AG04450 (cell line): ENCODE measurements around the gene UXT. TPM values are rescaled to one million over a fixed set of nuclear protein-coding genes. Genes with fewer than 3 reads are reported as not detected.

ENCODE experiments used
- CTCF ChIA-PET: fragments of 300-600, 350-600 bp; formaldehyde crosslinking; extraction: SDS; loops from one replicate; lab custom pipeline; 2022; ENCODE audit warnings: antibody characterized with exemption, inconsistent platforms; lab: Charles Lee
- POLR2A ChIA-PET: fragments of 350-600 bp; formaldehyde crosslinking; extraction: SDS; loops from one replicate; lab custom pipeline; 2021; ENCODE audit warnings: antibody characterized with exemption, inconsistent platforms; lab: Yijun Ruan, JAX
- DNase-seq: peaks from one replicate; pipeline ENCODE4 v3.0.0-alpha.2; 2011; ENCODE audit warnings: low read depth, low spot score
- H3K27ac ChIP-seq: one replicate; pipeline ENCODE4 v1.5.1; 2012; ENCODE audit warnings: low read depth, low read length, control low read depth
- H3K27me3 ChIP-seq: one replicate; pipeline ENCODE4 v1.6.0; 2012; ENCODE audit warnings: low read length; ENCODE audit not compliant: control insufficient read depth, insufficient read depth
- H3K4me3 ChIP-seq: 2 replicates; pipeline ENCODE4 v1.5.1; 2011; ENCODE audit warnings: mild to moderate bottlenecking, low read depth, low read length, control low read depth
- H3K9me3 ChIP-seq: 2 replicates; pipeline ENCODE4 v1.5.1; 2012; ENCODE audit warnings: low read length; ENCODE audit not compliant: control insufficient read depth, insufficient read depth
- CTCF ChIP-seq: IDR thresholded peaks from 2 replicates; pipeline ENCODE4 v1.5.1; 2011; ENCODE audit warnings: low read depth, low read length, control low read depth, inconsistent platforms
- polyA plus RNA-seq: library from polyadenylated mRNA; depleted of rRNA; stranded (reverse); fragments of >200 nt; gene quantifications from 2 replicates; pipeline ENCODE4 v1.2.3, GENCODE V29; 2011

The UXT gene
- polyA plus RNA-seq, 1 experiment: 96.1 TPM

- DNase-seq: no peak
Observed at GRCh38 chrX:47659421-47659726, 394 bp upstream of the UXT start.

GRCh38 chrX:47658301-47658683 lies 688 bp downstream of the UXT start:
- H3K4me3 ChIP-seq: peak overlapping the region; percentile 74
- no peaks in the 10 kb centered on the region for H3K9me3 ChIP-seq
- ChIA-PET CTCF (no interaction called here), POLR2A (no interaction called here)
- H3K27ac ChIP-seq: peak overlapping the region; percentile 88
- DNase-seq: no peak
- TF ChIP-seq CTCF: no peak
- no peaks in the 10 kb centered on the region for H3K27me3 ChIP-seq

More at GRCh38 chrX:47659421-47659726, 394 bp upstream of the UXT start:
- no peaks in the 10 kb centered on the region for H3K9me3 ChIP-seq
- CTCF ChIA-PET: no interaction called here
- H3K27ac ChIP-seq: peak overlapping the region; percentile 98
- H3K4me3 ChIP-seq: peak overlapping the region; percentile 74
- no peak for TF ChIP-seq CTCF
- no peaks in the 10 kb centered on the region for H3K27me3 ChIP-seq
- POLR2A ChIA-PET: no interaction called here

- peak overlapping the region; percentile 31 for H3K27ac ChIP-seq
- ChIA-PET POLR2A (interaction anchor here (1.1 to 1.4 kb wide), 2 partner anchors 11 to 95 kb away, joined by 6 to 9 read pairs; no protein-coding TSS in a partner anchor), CTCF (no interaction called here)
- no peak for DNase-seq
- TF ChIP-seq CTCF: no peak
- H3K27me3 ChIP-seq: no peaks in the 10 kb centered on the region
- H3K9me3 ChIP-seq: no peaks in the 10 kb centered on the region; the same call in 1 of the 2 replicates
- peak overlapping the region; percentile 51 for H3K4me3 ChIP-seq
Observed at GRCh38 chrX:47651043-47651905, 7.7 kb downstream of the UXT start.

GRCh38 chrX:47650164-47651042 lies 8.6 kb downstream of the UXT start, which contains the start of gene ELK1:
ELK1 (minus strand) TSS chrX:47650563; CDS start chrX:47641441, 9,122 bp downstream.
- DNase-seq: peak; percentile 97
- TF ChIP-seq CTCF: no peak
- Histone ChIP-seq H3K9me3 (no peaks in the 10 kb centered on the region; the same call in 1 of the 2 replicates), H3K4me3 (peak within 1 kb of the TSS; percentile 76), H3K27me3 (no peaks in the 10 kb centered on the region), H3K27ac (peak within 1 kb of the TSS; percentile 78)
- ChIA-PET POLR2A (interaction anchor here (0.6 to 1.4 kb wide), 4 partner anchors 12 to 1393 kb away, joined by 6 to 9 read pairs (median 6); partner anchors contain the start of gene TFE3), CTCF (interaction anchor here (0.6 kb wide), 1 partner anchor 10 kb away, joined by 5 read pairs; no protein-coding TSS in a partner anchor)
